ENCODE results near the gene VIPAS39. TPM values are rescaled to one million over a fixed set of nuclear protein-coding genes. Genes with fewer than 3 reads are reported as not detected.
A peak's percentile ranks its signal among the peaks of the same experiment; 100 is the strongest.

The VIPAS39 gene
- total RNA-seq = 29.1 and 29.6 TPM in 2 replicates

DNA sequence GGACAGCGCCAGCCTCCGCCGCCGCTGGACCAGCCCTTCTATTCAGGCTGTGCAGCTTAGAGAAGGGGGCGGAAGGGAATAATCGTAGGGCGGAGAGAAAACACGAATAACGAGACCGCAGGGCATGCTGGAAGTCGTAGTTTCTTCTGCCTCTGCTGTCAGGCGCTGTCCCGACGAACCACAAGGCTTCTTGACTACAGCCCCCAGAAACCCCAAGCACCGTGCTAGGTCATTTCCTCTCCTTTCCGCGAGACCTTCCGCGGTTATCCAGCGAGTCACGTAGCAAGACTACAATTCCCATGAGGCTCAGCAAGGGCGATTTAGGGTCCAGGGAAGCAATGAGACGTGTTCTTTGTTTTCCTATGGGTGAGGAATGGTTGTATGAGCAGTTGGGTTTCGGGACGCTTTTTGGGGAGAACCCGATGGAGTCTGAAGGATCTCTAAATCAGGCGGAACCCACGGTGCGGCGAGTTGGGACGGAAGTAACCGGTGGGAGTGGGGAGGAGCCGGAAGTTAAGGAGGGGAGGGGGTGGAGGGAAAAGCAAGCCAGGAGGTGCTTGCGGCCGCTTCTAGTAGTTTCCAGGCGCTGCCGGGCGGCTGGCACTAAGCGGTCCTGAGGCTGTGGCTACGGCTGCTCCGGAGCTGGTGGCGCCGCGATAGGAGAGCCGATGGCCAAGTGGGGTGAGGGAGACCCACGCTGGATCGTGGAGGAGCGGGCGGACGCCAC lies at the start of gene VIPAS39, which contains the start of gene AHSA1:
Gene VIPAS39 (minus strand): TSS at position 80 of the 727 bp plus-strand sequence. CDS start 3,499 bp downstream, outside the sequence.
Gene AHSA1 (plus strand): TSS at position 572 of the 727 bp plus-strand sequence. CDS start 97 bp downstream, at position 669.
- peak; percentile 99 for DNase-seq (ENCODE audit: extremely low read depth, low read depth, low spot score)

DNA sequence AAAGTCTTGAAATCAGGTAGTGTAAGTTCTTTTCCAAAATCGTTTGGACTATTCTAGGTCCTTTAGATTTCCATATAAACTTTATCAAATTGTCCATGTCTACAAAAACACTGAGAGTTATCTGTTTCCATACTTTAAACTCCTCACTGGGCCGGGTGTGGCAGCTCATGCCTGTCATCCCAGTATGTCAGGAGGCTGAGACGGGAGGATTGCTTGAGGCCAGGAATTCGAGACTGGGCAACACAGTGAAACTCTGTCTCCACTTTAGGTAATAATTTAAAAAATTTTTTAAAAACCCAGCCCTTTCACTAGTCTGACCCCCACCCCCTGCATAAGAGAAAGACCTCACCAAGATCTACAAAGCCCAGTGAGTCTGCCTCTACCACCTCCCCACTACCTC lies 47.6 kb upstream of the VIPAS39 start:
- DNase-seq (ENCODE audit: extremely low read depth, low read depth, low spot score) = no peak

DNA sequence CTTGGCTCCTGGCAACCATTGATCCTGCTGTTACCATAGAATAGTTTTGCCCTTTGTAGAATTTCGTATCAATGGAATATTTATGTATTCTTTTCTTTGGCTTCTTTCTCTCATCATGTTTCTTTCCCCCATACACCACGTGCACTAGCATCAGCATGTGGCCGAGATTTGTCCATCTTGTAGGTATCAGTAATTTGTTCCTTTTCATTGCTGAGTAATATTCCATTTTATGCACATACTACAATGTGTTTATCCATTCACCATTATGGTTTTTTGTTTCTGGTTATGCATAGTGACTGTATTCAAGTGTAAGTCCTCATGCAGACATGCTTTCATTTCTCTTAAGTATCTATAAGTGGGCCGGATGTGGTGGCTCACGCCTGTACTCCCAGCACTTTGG lies 45.7 kb upstream of the VIPAS39 start:
- no peak for DNase-seq (ENCODE audit: extremely low read depth, low read depth, low spot score)

DNA sequence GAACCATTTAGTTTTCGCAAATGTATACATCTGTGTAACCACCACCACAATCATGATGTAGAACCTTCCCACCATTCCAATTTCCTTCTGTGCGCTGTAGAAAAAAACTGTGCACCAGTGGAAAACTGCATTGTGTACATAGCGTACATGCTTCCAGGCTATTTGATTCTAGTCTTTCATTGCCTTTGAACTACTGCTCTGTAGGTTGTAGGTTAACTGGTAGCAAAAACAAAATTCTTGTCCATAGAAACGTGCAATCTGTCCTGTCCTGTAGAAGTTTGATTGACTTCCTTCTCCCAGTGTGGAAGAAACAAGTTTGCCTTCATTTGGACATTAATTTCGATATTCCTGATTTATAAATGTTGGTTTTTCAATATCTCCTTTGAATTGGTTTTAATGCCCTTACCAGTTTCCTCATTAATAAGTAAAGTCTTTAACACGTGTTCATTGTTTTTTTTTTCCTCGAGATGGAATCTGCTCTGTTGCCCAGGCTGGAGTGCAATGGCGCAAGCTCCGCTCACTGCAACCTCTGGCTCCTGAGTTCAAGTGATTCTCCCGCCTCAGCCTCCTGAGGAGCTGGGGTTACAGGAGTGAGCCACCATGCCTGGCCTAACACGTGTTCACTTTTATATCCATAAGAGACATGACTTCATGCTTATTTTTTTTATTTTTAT lies 44.8 kb upstream of the VIPAS39 start:
- no peak for DNase-seq (ENCODE audit: extremely low read depth, low read depth, low spot score)

DNA sequence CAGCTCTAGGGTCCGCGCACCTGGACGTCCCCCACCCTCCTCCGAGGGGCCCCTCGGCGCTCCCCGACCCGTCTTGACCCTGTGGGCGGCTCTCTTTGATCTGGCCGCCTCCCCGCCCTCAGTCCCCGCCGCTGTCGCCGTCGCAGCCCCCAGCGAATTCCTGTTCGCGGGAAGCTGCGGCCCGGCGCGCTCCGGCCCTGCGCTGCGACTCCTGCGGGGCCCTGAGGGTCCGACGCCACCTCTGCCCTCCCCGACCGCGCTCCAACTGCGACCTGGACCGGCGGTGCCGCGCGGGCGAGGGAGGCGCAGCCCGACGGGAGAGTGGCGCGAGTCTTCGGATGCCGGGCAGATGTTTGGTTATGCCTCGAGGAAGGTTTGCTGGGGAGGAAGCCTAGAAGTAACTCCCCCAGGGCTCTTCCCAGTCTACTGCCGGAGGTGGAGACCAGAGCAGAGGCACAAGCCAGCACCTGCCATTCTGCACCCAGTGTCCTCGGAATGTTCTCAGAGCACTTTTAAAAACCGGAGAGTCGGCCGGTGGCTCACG lies 41.7 kb upstream of the VIPAS39 start:
- DNase-seq (ENCODE audit: extremely low read depth, low read depth, low spot score) = no peak

DNA sequence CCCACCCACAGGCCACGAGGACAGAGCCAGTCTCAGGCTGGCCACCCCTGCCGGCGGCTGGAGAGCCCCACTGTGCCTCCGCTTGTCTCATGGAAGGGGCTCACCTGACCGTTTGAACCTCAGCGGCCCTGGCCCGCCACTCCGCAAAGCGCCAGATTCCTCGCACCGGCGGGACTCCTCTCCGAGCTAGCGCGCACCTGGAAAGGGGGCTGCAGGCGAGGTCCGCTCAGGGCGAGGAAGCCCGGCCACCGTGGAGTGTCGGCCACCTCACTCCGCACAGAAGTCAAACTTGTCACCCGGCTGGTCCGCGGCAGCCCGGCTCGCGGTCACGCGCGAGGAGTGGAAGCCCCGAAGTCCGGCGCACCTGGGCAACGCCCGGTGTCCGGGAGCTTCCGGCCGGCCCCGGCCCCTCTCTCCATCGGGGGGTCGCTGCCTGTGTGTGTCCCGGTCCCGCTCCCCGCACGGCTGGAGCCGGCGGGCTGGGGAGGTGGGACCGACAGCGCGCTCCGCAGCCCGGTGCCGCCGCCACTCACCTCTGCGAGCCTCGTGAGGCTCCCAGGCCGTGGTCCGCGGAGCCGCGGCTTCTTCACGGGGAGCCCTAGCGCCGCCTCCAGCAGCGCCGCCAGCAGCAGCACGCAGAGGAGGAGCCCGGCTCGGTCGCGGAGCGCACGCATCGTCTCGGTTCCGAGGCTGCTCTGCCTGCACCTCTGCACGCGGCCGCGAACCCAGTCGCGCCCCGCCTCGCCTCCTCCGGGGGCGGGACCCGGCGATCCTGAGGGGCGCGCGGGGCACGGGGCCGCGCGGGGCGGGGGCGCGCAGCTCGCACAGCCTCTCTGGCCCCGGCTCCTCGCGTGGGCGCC lies 40.9 kb upstream of the VIPAS39 start, which contains the start of gene ISM2:
Gene ISM2 (minus strand): TSS at position 697 of the 860 bp plus-strand sequence. CDS start 23 bp downstream, at position 674.
- DNase-seq (ENCODE audit: extremely low read depth, low read depth, low spot score) = no peak

DNA sequence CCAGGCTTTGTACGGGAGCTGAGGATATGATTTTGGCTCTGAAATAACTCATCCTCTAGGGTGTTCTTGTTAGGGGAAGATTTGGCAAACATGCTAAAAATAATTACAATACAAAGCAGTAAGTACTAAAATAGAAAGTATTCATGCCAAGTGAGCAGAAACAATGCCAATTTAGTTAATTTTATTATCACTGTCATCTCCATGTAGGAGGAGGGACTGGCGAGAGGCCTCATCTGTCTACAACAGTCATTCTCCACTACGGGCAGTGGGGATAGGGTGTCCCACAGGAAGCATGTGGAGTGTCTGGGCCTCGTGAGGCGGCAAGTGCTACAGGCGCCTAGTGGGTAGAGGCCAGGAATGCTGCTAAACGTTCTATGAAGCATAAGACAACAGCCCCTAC lies 37.9 kb upstream of the VIPAS39 start:
- DNase-seq (ENCODE audit: extremely low read depth, low read depth, low spot score) = no peak

DNA sequence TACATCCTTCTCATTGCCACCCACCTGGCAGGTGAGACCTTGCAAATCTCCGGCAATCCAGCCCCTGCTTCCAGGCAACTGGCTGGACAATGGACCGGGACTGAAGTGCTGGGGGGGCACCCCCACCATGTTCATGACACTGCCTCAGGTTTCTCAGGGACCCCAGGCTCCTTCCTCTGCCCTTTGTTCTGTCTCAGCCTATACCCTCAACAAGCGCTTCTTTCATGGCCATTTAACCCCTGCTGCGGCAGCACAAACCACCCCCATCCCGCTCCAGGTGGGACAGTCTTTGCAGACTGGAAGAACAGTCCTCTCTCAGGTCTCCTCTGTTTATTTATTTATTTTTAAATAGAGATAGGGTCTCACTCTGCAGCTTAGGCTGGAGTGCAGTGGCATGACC lies 33.7 kb upstream of the VIPAS39 start:
- DNase-seq (ENCODE audit: extremely low read depth, low read depth, low spot score) = no peak

DNA sequence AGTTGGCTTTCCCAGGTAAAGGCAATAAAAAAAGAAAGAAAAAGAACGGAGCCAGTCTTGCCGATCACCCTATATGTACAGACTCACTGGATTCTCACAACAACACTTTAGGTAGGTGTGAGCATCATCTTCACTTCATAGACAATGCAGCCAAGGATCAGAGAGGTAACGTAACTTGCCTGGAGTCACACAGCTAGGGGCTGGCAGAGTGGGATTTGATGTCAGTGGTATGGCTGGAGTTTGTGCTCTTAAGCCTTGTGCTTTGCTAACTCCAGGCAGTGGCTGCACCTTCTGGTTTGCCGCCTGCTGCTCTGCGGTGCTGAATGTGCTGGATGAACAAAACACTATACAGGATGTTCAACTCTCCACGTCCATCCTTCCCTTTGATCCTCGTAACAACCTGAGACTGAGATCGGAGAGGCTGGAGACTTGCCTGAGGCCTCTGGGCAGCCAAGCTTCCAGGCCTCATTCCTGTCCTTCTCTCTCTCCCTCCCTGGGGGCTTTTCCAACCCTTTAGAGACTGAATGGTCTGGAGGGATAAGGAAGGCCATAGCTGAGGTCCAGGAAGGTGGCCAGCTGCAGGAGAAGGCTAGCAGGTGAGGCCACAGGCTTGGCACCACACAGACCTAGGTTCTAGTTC lies 33.1 kb upstream of the VIPAS39 start:
- DNase-seq (ENCODE audit: extremely low read depth, low read depth, low spot score) = no peak

DNA sequence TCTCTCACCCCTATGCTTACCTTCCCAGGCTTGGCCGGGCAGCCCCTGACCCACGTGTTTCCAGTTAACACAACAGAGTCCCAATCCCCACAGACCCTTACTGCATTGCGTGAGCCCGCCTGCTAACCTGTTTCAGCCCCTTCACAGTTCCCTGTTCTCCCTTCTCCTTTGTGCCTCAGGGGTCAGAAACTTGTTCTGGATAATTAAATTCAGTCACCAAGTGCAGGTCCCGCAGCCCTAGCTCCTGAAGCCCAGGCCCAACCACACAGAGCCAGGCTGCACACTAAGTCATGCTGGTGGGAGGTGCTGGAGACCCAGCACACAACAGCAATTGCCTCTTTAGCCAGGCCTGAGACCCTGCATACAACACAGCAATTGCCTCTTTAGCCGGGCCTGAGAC lies 31.6 kb upstream of the VIPAS39 start:
- no peak for DNase-seq (ENCODE audit: extremely low read depth, low read depth, low spot score)

DNA sequence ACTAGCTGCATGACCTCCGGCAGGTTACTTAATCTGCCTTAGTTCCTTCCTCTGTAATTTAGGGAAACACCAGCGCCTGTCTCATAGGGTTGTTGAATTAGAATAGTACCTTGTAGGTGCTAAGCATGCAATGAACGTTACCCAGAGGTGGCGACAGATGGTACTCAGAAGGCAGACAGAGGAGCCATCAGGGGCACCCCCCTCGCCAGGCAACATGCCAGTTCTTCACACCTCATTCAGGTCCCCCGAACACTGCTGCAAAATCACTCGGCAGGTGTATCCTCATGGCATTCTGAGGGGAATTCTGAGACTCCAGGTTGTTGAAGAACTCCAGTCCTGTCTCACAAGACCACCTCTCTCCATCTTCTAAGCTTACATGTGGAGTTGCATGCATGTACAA lies 31.2 kb upstream of the VIPAS39 start:
- no peak for DNase-seq (ENCODE audit: extremely low read depth, low read depth, low spot score)

DNA sequence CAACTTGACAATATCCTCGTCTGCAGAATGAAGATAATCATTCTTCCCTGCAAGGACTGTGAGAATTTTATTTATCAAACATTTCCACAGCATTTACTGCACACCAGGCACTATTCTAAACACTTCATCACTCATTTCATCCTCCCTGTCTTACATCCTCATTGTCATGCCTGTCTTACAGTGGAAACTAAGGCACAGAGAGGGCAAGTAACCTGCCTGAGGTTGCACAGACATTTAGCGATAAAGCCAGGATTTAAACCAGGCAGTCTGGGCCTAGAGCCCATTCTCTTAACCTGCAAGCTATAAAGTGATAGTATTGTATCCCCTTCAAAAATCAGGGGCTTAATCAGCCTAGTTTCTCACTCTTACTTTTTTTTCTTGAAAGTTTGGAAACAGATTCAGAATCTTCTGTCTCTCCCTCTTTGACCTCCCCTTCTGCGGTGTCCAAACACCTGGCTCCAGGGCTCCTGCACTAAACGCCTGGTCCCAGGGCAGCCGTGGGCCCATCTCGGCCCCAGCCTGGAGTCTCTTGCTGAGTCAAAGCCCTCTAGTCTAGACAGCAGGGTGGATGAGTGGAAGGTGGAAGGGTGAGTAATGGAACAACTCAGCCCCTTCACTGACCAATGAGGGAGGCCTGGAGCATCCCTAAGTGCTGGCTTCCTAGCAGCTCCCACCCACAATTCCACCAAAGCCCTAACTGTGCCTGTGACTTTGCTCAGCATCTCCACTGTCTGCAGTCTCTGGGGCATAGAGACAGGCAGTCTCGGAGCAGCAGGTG lies 28.7 kb upstream of the VIPAS39 start:
- no peak for DNase-seq (ENCODE audit: extremely low read depth, low read depth, low spot score)

DNA sequence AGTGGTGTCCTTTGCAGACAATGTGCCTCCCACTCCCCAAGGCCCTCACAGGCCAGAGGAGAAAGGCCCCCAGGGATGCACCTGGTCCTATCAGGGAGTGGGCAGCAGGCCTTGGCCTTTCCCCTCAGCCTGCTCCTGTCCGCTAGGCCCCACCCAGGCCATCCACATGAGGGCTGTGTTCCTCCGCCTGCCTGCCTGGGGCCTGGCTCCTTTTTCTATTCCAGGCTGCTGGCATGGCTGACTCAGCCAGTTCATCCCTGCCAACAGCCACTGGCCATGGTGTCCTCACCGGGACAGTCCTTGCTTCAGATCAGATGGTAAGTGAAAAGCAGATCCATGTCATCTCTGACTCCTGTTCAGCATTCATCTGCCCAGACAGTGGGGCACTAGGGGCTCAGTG lies 27.9 kb upstream of the VIPAS39 start:
- no peak for DNase-seq (ENCODE audit: extremely low read depth, low read depth, low spot score)

DNA sequence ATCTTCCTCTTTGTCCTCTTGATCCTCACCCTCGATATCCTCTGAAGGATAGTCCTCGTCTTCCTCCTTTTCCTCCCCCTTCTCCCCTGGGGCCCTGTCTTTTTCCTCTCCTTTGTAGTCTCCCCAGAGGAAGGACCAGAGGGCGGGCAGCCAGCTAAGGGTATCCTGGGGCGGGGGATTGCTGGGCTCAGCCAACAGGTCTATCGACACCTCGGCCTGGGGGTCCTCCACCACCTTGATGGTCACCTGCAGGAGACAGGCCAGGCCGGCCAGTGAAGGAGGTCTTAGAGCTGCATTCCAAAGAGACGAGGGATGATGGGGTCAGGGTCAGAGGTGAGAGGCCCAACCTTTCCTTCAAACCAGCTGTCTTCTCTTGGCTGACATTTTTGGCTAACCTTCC lies 25.0 kb upstream of the VIPAS39 start:
- DNase-seq (ENCODE audit: extremely low read depth, low read depth, low spot score) = no peak

DNA sequence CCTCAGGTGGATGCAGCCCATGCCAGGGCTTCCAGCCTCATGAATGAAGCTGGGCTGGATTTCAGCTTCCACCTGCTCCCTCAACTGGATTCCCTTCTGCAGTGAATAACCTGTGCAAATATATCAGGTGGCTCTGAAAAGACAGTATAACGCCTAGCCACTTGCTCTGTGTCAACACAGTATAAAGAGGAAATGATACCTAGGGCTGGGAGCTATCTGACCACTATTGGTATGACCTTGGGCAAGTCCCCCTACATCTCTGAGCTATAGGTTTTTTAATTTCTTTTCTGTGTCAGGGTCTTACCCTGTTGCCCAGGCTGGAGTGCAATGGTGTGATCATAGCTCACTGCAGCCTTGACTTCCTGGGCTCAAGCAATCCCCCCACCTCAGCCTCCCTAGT lies 21.4 kb upstream of the VIPAS39 start:
- DNase-seq (ENCODE audit: extremely low read depth, low read depth, low spot score) = no peak

DNA sequence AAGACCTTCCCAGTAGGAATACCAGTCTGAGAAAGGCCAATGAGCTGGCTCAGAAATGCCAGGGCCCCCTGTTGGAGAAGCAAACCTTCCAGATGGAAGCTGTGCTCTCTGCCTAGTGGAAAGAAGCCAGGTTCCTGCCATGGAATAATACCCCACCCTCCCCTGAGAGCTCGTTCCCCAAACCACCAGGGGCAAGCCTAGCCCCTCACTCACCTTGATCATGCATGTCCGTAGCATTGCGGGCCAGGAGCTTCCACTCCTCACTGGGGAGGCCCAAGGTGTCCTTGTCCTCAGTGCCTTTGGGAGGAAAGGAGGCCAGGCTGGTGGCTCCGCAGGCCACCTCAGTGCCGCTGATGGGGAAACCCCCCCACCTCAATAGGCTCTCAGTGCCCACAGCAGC lies 20.6 kb upstream of the VIPAS39 start:
- no peak for DNase-seq (ENCODE audit: extremely low read depth, low read depth, low spot score)

DNA sequence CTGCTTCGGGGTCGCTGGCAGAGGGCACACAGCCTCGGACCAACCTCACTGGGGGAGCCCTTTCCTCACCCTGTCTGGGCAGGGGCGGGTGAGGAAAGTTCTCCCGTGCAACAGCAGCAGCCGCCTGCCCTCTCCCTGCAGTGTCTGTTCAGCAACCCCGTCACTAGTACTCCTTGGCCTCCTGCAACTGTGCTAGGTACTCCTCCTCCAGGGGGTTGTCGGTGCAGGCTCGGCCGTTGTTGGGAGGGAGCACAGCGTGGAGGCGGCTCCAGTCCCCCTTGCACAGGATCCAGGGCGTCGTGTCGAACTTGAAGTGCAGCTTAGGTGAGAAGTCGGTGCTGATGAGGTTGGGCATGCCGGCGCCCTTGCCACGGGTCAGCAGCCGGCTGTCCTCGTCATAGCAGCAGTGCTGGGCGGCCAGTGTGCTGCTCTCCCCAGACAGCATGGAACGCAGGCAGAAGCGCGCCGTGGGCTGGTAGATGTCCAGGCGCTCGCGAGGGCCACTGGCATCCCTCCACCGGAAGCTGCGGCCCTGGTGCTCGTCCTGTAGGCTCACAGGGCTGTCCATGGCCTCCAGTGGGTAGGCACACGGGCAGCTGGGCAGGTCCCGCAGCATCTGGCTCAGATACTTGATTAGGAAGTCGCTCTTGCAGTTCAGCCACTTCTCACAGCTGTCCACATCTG lies 18.2 kb upstream of the VIPAS39 start:
- DNase-seq (ENCODE audit: extremely low read depth, low read depth, low spot score) = no peak

DNA sequence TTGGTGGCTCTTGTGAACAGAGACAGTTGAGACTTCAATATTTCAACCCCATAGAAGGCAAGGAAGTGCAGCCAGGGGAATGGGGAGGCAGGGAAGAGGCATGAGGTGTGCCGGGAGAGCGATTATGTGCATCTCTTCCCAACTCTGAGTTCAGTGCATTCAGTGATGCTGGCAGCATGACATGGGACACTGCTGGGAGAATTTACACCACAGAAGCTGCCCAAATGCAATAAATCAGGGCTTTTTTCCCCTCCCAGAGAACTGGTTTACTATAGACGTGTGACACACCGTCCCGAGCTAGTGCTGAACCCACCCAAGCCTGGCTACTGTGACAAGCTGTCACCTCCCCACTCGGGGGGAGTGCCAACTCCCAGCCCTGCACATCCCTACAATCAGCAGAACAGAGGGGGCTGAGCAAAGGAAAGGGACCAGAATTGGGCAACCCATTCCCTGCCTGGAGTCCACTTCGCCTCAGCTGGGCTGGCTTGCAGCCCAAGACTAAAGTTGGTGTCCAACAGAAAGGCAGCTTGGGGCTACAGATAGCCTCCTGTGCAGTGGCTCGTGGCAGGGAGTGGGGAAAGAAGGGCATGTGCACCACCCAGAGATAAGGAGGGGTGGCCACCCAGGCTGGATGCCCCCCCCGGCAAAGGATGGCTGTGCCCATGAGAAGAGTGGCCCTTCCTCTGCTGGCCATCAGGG lies 17.2 kb upstream of the VIPAS39 start:
- DNase-seq (ENCODE audit: extremely low read depth, low read depth, low spot score) = no peak

DNA sequence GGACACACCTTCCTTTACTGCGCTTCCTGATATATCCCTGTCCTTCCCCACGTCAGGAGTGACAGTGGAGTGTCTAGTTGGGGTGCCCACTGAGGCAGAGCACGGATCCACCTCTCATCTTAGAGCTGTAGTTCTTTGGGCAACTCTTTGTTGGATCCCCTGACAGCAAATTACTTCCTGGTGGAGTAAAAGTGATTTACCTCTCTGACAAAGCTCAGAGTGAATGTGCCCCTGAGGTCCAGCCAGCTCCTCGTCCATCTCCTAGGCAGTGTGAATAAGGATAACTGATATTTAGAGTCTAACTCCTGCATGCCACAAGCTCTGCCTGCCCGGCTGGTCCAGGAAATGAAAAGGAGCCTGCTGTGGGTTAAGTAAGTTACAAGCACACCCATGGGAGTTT lies 16.5 kb upstream of the VIPAS39 start:
- DNase-seq (ENCODE audit: extremely low read depth, low read depth, low spot score) = no peak
